Liver (tissue), 9 donors: ENCODE data around the gene ERC1. TPM values are rescaled to one million over a fixed set of nuclear protein-coding genes. Genes with fewer than 3 reads are reported as not detected.
A peak's percentile ranks its signal among the peaks of the same experiment; 100 is the strongest.

Experiments used
- DNase-seq: peaks from one replicate; pipeline ENCODE4 v3.0.0-alpha.2; 2017; ENCODE audit warnings: low spot score
- H3K27ac ChIP-seq, 2 donors: one replicate each; pipeline ENCODE4 v1.7.0; 2013; ENCODE audit warnings: inconsistent platforms in 2 of 2, low read length in 2 of 2, control low read depth in 1 of 2, low read depth in 1 of 2, mild to moderate bottlenecking in 1 of 2
- H3K27me3 ChIP-seq, 4 donors: one replicate each; pipeline versions ENCODE4 v1.6.1 to v1.7.0; 2013; ENCODE audit warnings: low read length in 3 of 4, inconsistent platforms in 1 of 4, mild to moderate bottlenecking in 1 of 4, moderate library complexity in 1 of 4; ENCODE audit not compliant: control insufficient read depth in 4 of 4, insufficient read depth in 4 of 4
- H3K36me3 ChIP-seq, 4 donors: one replicate each; pipeline versions ENCODE4 v1.6.1 to v1.7.0; 2013; ENCODE audit warnings: low read length in 3 of 4, mild to moderate bottlenecking in 3 of 4, low read depth in 1 of 4, moderate library complexity in 1 of 4; ENCODE audit not compliant: control insufficient read depth in 4 of 4, insufficient read depth in 3 of 4
- H3K4me1 ChIP-seq, 4 donors: one replicate each; pipeline versions ENCODE4 v1.6.1 to v1.7.0; 2013; ENCODE audit warnings: low read length in 3 of 4, mild to moderate bottlenecking in 3 of 4, moderate library complexity in 1 of 4; ENCODE audit not compliant: control insufficient read depth in 4 of 4, insufficient read depth in 4 of 4
- H3K4me3 ChIP-seq, 3 donors: one replicate each; pipeline versions ENCODE4 v1.6.1 to v1.7.0; 2013; ENCODE audit warnings: low read length in 3 of 3, control low read depth in 1 of 3, low read depth in 1 of 3, mild to moderate bottlenecking in 1 of 3
- H3K9ac ChIP-seq, 2 donors: one replicate each; pipeline ENCODE4 v1.7.0; 2013; ENCODE audit warnings: low read length in 2 of 2, mild to moderate bottlenecking in 2 of 2, moderate library complexity in 2 of 2, control low read depth in 1 of 2, low read depth in 1 of 2
- H3K9me3 ChIP-seq, 4 donors: one replicate each; pipeline versions ENCODE4 v1.6.1 to v1.7.0; 2013; ENCODE audit warnings: low read length in 3 of 4; ENCODE audit not compliant: control insufficient read depth in 4 of 4
- ATF3 ChIP-seq: IDR thresholded peaks from 2 replicates; pipeline ENCODE4 v1.6.1; 2016; ENCODE audit warnings: antibody characterized with exemption
- EGR1 ChIP-seq, 2 donors: IDR thresholded peaks; 2 replicates each; pipeline ENCODE4 v1.6.1; 2016 to 2018; ENCODE audit warnings: antibody characterized with exemption in 2 of 2, low read depth in 2 of 2
- FOXA1 ChIP-seq: IDR thresholded peaks from 2 replicates; pipeline ENCODE4 v1.6.1; 2016; ENCODE audit warnings: antibody characterized with exemption
- FOXA2 ChIP-seq: IDR thresholded peaks from 2 replicates; pipeline ENCODE4 v1.6.1; 2016; ENCODE audit warnings: antibody characterized with exemption
- GABPA ChIP-seq, 2 donors: IDR thresholded peaks in 1 of 2; conservative IDR thresholded peaks in 1 of 2; 2 replicates each; pipeline ENCODE4 v1.6.1; 2016; ENCODE audit warnings: antibody characterized with exemption in 2 of 2, mild to moderate bottlenecking in 1 of 2, moderate library complexity in 1 of 2
- HNF4A ChIP-seq, 2 donors: conservative IDR thresholded peaks; 2 replicates each; pipeline ENCODE4 v1.6.1; 2016; ENCODE audit warnings: antibody characterized with exemption in 2 of 2, mild to moderate bottlenecking in 2 of 2
- HNF4G ChIP-seq: IDR thresholded peaks from 2 replicates; pipeline ENCODE4 v1.6.1; 2016; ENCODE audit warnings: antibody characterized with exemption
- JUND ChIP-seq, 2 donors: IDR thresholded peaks; 2 replicates each; pipeline ENCODE4 v1.6.1; 2016; ENCODE audit warnings: antibody characterized with exemption in 2 of 2
- MAX ChIP-seq: IDR thresholded peaks from 2 replicates; pipeline ENCODE4 v1.6.1; 2016; ENCODE audit warnings: antibody characterized with exemption
- NR2F2 ChIP-seq: IDR thresholded peaks from 2 replicates; pipeline ENCODE4 v1.6.1; 2016; ENCODE audit warnings: antibody characterized with exemption
- RAD21 ChIP-seq, 2 donors: IDR thresholded peaks; 2 replicates each; pipeline ENCODE4 v1.6.1; 2016; ENCODE audit warnings: antibody characterized with exemption in 2 of 2, mild to moderate bottlenecking in 2 of 2
- REST ChIP-seq: IDR thresholded peaks from 2 replicates; pipeline ENCODE4 v1.6.1; 2016; ENCODE audit warnings: antibody characterized with exemption, mild to moderate bottlenecking
- RXRA ChIP-seq, 2 donors: IDR thresholded peaks; 2 replicates each; pipeline ENCODE4 v1.6.1; 2017 to 2018; ENCODE audit warnings: antibody characterized with exemption in 2 of 2, mild to moderate bottlenecking in 1 of 2
- SP1 ChIP-seq: IDR thresholded peaks from 2 replicates; pipeline ENCODE4 v1.6.1; 2018; ENCODE audit warnings: antibody characterized with exemption, mild to moderate bottlenecking
- TAF1 ChIP-seq: conservative IDR thresholded peaks from 2 replicates; pipeline ENCODE4 v1.6.1; 2016; ENCODE audit warnings: antibody characterized with exemption, mild to moderate bottlenecking
- YY1 ChIP-seq: IDR thresholded peaks from 2 replicates; pipeline ENCODE4 v1.6.1; 2016; ENCODE audit warnings: antibody characterized with exemption, mild to moderate bottlenecking
- whole genome bisulfite sequencing: extraction: QIAGEN DNeasy Blood & Tissue Kit; methylation state at CpG from one replicate; pipeline ENCODE4 v1.1.7; 2013; 5-methylcytosine and 5-hydroxymethylcytosine counted together
- polyA plus RNA-seq, 2 donors: library from polyadenylated mRNA; stranded (reverse) in 1 of 2; unstranded in 1 of 2; fragments of 200-250 nt in 1 of 2; fragments of >200 nt in 1 of 2; fragmentation: Nextera tagmentation in 1 of 2; extraction: Ambion mirVana in 1 of 2; gene quantifications; one replicate each; pipeline versions ENCODE4 v1.2.1 to v1.2.3, GENCODE V29; 2013 to 2015
- total RNA-seq, 2 donors: library from RNA; depleted of rRNA; stranded (reverse); fragments of >200 nt; gene quantifications; one replicate each; pipeline ENCODE4 v1.2.3, GENCODE V29; 2014
- TF ChIP-seq, protein P1 (sequence below): IDR thresholded peaks from 2 replicates; pipeline ENCODE4 v1.6.1; 2016; ENCODE audit warnings: antibody characterized with exemption
- TF ChIP-seq, protein P2 (sequence below): fragments of 150-350 bp; IDR thresholded peaks from 2 replicates; pipeline ENCODE4 v1.5.1; 2017; ENCODE audit warnings: improper control_type of control experiment, low read depth, low read length; ENCODE audit not compliant: missing input control
- donor health status: healthy.
- donor health status: healthy.
- donor health status: healthy.
- donor health status: healthy.
- donor health status: healthy.

ERC1 gene
- total and polyA plus RNA-seq, 4 donors, result 6.2 to 50.2 (median 10.3) TPM

DNA sequence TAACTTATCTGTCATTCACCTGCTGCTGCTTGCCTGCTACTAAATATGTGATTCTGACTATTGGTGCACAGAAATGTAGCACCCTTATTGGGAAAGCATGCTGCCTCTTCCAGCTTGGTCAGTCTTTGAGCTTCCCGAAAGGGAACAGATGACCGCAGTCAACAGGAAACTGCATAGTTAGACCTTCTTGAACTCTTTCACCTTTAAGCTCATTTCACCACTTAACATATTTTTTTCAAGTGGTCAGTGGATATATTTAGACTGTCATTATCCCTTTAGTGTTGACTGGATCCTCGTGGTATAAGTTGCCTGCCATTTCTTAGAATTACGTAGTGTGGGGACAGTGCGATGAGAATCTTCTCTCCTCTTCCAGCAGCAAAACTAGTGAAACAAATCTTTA is 378.4 kb downstream of the ERC1 start:
- H3K9me3 ChIP-seq, result no peaks in the 10 kb centered on the region
- H3K36me3 ChIP-seq, result no peaks in the 10 kb centered on the region
- H3K27me3 ChIP-seq, result no peaks in the 10 kb centered on the region
- peaks cover 0 to 2% (median 0%) of the 10 kb centered on the region in 4 donors for H3K4me1 ChIP-seq
- no peak overlapping the region for H3K9ac ChIP-seq
- 85% methylated on average over 5 of the region's 5 CpGs for WGBS
- H3K27ac ChIP-seq, result no peak overlapping the region
- peak; percentile 23 for TF ChIP-seq REST
- no peak for TF ChIP-seq JUND (IDR thresholded peaks at IDR 0.05)
- TF ChIP-seq, protein P1, sequence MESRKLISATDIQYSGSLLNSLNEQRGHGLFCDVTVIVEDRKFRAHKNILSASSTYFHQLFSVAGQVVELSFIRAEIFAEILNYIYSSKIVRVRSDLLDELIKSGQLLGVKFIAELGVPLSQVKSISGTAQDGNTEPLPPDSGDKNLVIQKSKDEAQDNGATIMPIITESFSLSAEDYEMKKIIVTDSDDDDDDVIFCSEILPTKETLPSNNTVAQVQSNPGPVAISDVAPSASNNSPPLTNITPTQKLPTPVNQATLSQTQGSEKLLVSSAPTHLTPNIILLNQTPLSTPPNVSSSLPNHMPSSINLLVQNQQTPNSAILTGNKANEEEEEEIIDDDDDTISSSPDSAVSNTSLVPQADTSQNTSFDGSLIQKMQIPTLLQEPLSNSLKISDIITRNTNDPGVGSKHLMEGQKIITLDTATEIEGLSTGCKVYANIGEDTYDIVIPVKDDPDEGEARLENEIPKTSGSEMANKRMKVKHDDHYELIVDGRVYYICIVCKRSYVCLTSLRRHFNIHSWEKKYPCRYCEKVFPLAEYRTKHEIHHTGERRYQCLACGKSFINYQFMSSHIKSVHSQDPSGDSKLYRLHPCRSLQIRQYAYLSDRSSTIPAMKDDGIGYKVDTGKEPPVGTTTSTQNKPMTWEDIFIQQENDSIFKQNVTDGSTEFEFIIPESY, result no peak
- TF ChIP-seq FOXA1, result no peak
- TF ChIP-seq HNF4A (conservative IDR thresholded peaks at IDR 0.05), result no peak
- TF ChIP-seq FOXA2, result no peak
- TF ChIP-seq TAF1, result no peak
- no peak for TF ChIP-seq GABPA (IDR thresholded peaks at IDR 0.05 in 1 of 2, conservative IDR thresholded peaks at IDR 0.05 in 1 of 2)
- TF ChIP-seq HNF4G, result no peak
- no peak for TF ChIP-seq RAD21 (IDR thresholded peaks at IDR 0.05)
- TF ChIP-seq MAX, result no peak
- TF ChIP-seq, protein P2, sequence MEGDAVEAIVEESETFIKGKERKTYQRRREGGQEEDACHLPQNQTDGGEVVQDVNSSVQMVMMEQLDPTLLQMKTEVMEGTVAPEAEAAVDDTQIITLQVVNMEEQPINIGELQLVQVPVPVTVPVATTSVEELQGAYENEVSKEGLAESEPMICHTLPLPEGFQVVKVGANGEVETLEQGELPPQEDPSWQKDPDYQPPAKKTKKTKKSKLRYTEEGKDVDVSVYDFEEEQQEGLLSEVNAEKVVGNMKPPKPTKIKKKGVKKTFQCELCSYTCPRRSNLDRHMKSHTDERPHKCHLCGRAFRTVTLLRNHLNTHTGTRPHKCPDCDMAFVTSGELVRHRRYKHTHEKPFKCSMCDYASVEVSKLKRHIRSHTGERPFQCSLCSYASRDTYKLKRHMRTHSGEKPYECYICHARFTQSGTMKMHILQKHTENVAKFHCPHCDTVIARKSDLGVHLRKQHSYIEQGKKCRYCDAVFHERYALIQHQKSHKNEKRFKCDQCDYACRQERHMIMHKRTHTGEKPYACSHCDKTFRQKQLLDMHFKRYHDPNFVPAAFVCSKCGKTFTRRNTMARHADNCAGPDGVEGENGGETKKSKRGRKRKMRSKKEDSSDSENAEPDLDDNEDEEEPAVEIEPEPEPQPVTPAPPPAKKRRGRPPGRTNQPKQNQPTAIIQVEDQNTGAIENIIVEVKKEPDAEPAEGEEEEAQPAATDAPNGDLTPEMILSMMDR, result no peak
- peak; percentile 94 for TF ChIP-seq NR2F2
- TF ChIP-seq RXRA (IDR thresholded peaks at IDR 0.05), result no peak
- H3K4me3 ChIP-seq, result no peak overlapping the region
- DNase-seq, result no peak

GRCh38 chr12:1369938-1370500 is 379.0 kb downstream of the ERC1 start:
- WGBS, result 92% methylated on average over 1 of the region's 1 CpG
- no peak for DNase-seq
- H3K4me3 ChIP-seq, result no peak overlapping the region
- no peaks in the 10 kb centered on the region for H3K9me3 ChIP-seq
- TF ChIP-seq EGR1 (IDR thresholded peaks at IDR 0.05; ENCODE audit: low read depth in 2 of 2) (no peak), TAF1 (no peak), SP1 (no peak), HNF4G (no peak), JUND (IDR thresholded peaks at IDR 0.05) (no peak), YY1 (no peak), RXRA (IDR thresholded peaks at IDR 0.05) (no peak), ATF3 (no peak)
- TF ChIP-seq, protein P1, result no peak
- TF ChIP-seq, protein P2, result no peak
- H3K36me3 ChIP-seq, result no peaks in the 10 kb centered on the region
- no peaks in the 10 kb centered on the region for H3K27me3 ChIP-seq
- no peak overlapping the region for H3K27ac ChIP-seq
- H3K9ac ChIP-seq, result no peak overlapping the region
- H3K4me1 ChIP-seq, result peaks cover 0 to 2% (median under 1%) of the 10 kb centered on the region in 4 donors
